Measurements from ENCODE around the gene CHST3. TPM values are rescaled to one million over a fixed set of nuclear protein-coding genes. Genes with fewer than 3 reads are reported as not detected.

The CHST3 gene
- total RNA-seq, 1 donor from 2014 or later = 12.9 TPM

DNA sequence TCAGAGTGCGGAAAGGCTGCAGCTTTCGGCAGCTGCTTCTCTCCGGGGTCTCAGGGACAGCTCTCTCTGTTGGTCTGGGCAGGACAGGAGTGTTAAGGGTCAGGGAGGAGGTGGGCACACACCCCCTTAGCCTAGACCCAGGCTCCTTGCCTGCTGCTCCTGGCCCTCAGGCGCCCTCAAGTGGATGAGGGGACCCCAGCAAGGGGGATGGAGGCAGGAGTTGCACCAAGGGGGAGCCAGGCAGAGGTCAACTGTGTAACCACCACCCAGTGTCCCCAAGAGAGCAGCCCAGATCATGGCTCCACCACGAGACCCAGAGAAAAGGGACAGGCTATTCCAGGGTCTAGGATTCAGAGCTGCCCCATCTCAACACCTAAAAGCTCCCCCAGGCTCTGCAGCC, 97.3 kb downstream of the CHST3 start:
- H3K36me3 Mint-ChIP-seq (ENCODE audit: insufficient read depth) = peaks cover 2% of the 10 kb centered on the region
- TF ChIP-seq, protein P1, sequence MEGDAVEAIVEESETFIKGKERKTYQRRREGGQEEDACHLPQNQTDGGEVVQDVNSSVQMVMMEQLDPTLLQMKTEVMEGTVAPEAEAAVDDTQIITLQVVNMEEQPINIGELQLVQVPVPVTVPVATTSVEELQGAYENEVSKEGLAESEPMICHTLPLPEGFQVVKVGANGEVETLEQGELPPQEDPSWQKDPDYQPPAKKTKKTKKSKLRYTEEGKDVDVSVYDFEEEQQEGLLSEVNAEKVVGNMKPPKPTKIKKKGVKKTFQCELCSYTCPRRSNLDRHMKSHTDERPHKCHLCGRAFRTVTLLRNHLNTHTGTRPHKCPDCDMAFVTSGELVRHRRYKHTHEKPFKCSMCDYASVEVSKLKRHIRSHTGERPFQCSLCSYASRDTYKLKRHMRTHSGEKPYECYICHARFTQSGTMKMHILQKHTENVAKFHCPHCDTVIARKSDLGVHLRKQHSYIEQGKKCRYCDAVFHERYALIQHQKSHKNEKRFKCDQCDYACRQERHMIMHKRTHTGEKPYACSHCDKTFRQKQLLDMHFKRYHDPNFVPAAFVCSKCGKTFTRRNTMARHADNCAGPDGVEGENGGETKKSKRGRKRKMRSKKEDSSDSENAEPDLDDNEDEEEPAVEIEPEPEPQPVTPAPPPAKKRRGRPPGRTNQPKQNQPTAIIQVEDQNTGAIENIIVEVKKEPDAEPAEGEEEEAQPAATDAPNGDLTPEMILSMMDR (IDR thresholded peaks at IDR 0.05; ENCODE audit: unreplicated experiment) = peak; percentile 19
- no peak overlapping the region for H3K4me3 Mint-ChIP-seq (ENCODE audit: low read depth)
- H3K27me3 Mint-ChIP-seq = no peaks in the 10 kb centered on the region
- no peaks in the 10 kb centered on the region for H3K9me3 Mint-ChIP-seq (ENCODE audit: low read depth)
- no peak for DNase-seq (ENCODE audit: low spot score, unreplicated experiment)
- peaks cover 9% of the 10 kb centered on the region for H3K4me1 Mint-ChIP-seq (ENCODE audit: low read depth)
- H3K27ac Mint-ChIP-seq = no peak overlapping the region

DNA sequence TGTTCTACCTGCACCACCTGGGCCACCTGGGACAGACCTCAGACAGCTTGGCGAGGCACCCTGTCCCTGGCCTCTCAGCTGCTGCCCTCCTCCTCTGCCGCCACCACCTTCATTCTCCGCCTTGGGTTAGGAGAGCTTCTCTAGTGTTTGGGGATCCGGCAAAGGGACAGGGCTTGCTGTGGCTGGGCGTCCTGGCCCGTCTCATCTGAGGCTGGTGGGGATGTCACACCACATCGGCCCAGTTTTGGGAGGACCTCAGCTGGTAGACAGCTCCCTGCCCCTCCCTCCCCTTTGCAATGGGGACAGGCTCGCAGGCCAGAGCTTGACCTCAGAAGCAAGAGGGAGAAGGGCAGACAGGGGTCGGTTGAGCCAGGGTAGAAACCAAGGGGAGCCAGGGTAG, 97.7 kb downstream of the CHST3 start:
- Mint-ChIP-seq H3K4me3 (ENCODE audit: low read depth) (no peak overlapping the region), H3K9me3 (ENCODE audit: low read depth) (no peaks in the 10 kb centered on the region), H3K27me3 (no peaks in the 10 kb centered on the region), H3K36me3 (ENCODE audit: insufficient read depth) (peaks cover 2% of the 10 kb centered on the region), H3K4me1 (ENCODE audit: low read depth) (peaks cover 9% of the 10 kb centered on the region), H3K27ac (peak overlapping the region; percentile 17)
- TF ChIP-seq, protein P1 (IDR thresholded peaks at IDR 0.05; ENCODE audit: unreplicated experiment) = no peak
- DNase-seq (ENCODE audit: low spot score, unreplicated experiment) = no peak

DNA sequence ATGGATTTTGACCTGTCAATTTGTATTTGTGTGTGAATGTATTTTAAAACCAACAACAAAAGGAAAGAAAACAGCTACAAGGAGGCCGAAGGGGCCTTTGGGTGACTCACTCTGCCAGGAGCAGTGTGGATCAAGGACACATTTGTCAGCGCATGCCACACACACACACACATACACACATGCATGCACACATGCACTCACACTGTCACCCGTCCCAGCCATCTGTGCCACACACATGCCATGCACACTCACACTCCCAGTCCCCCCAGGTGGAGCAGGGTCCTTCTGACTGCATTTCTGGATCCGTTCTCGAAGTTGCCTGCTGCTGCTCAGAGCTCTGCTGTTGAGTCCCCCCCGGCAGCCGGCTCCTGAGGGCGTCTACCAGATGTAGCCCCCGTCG, 98.2 kb downstream of the CHST3 start:
- Mint-ChIP-seq H3K4me1 (ENCODE audit: low read depth) (peaks cover 7% of the 10 kb centered on the region), H3K9me3 (ENCODE audit: low read depth) (no peaks in the 10 kb centered on the region), H3K4me3 (ENCODE audit: low read depth) (no peak overlapping the region)

More for the DNA sequence above, 98.2 kb downstream of the CHST3 start:
- DNase-seq (ENCODE audit: low spot score, unreplicated experiment) = no peak
- Mint-ChIP-seq H3K27me3 (no peaks in the 10 kb centered on the region), H3K36me3 (ENCODE audit: insufficient read depth) (peaks cover 2% of the 10 kb centered on the region), H3K27ac (no peak overlapping the region)
- TF ChIP-seq, protein P1 (IDR thresholded peaks at IDR 0.05; ENCODE audit: unreplicated experiment) = no peak

Other genes starting within 250 kb of the CHST3 start
- 0.07 TPM in 1 of 2 replicates, not detected in the other for gene C10orf105, start 244.6 kb upstream of the CHST3 start, total RNA-seq
- gene VSIR, start 190.9 kb upstream of the CHST3 start, total RNA-seq = 2.6 and 3.6 TPM in 2 replicates
- gene PSAP, start 113.1 kb upstream of the CHST3 start, total RNA-seq = 510 and 538 TPM in 2 replicates
- gene SPOCK2, start 124.2 kb downstream of the CHST3 start, total RNA-seq = 47.7 and 49.1 TPM in 2 replicates

All from progenitor cell of endocrine pancreas (in vitro differentiated cells).